HEK293 (cell line): Measurements from ENCODE around the gene SLC2A8.

Experiments
- CTCF ChIA-PET: fragments of 350-600 bp; formaldehyde crosslinking; extraction: SDS; loops from one replicate; lab custom pipeline; 2021; ENCODE audit warnings: antibody characterized with exemption; lab: Yijun Ruan, JAX
- POLR2A ChIA-PET: fragments of 300-600 bp; formaldehyde crosslinking; extraction: SDS; loops from one replicate; lab custom pipeline; 2020; ENCODE audit warnings: antibody characterized with exemption, inconsistent platforms; lab: Yijun Ruan, JAX
- H3K27ac ChIP-seq: fragments of 200-500 bp; sonication (Bioruptor generic); 2 replicates; pipeline ENCODE4 v1.5.1; 2014; ENCODE audit warnings: low read depth, low read length, control low read depth, inconsistent platforms; ENCODE audit errors: extremely low read depth
- H3K36me3 ChIP-seq, 2 experiments: fragments of 200-500 bp in 1 of 2; sonication (Bioruptor generic) in 1 of 2; 1 replicate in 1 of 2; 2 replicates in 1 of 2; pipeline ENCODE4 v1.5.1; 2014 to 2017; ENCODE audit warnings: inconsistent platforms in 2 of 2, low read length in 2 of 2; ENCODE audit not compliant: control insufficient read depth in 2 of 2, insufficient read depth in 1 of 2
- H3K4me1 ChIP-seq: fragments of 200-500 bp; sonication (Bioruptor generic); 2 replicates; pipeline ENCODE4 v1.5.1; 2014; ENCODE audit warnings: mild to moderate bottlenecking, low read length, inconsistent platforms; ENCODE audit not compliant: control insufficient read depth, insufficient read depth
- H3K4me3 ChIP-seq: 2 replicates; pipeline ENCODE4 v1.5.1; 2011; ENCODE audit warnings: low read depth, mild to moderate bottlenecking, control low read depth, low read length, moderate library complexity
- H3K9me3 ChIP-seq: fragments of 200-500 bp; sonication (Bioruptor generic); 2 replicates; pipeline ENCODE4 v1.5.1; 2014; ENCODE audit warnings: low read depth, low read length, inconsistent platforms; ENCODE audit not compliant: control insufficient read depth, insufficient read depth
- GLI4 ChIP-seq: fragments of 450-650 bp; formaldehyde crosslinking; IDR thresholded peaks from 2 replicates; pipeline ENCODE4 v1.5.1; 2016; ENCODE audit warnings: missing biosample characterization, missing genetic modification characterization
- HOXA7 ChIP-seq: sonication (generic); formaldehyde crosslinking; IDR thresholded peaks from 2 replicates; pipeline ENCODE4 v1.8.1; 2022; ENCODE audit warnings: missing genetic modification reagents, borderline replicate concordance
- KLF9 ChIP-seq: fragments of 450-650 bp; formaldehyde crosslinking; IDR thresholded peaks from 2 replicates; pipeline ENCODE4 v1.5.1; 2016; ENCODE audit warnings: missing biosample characterization, missing genetic modification characterization, low read depth
- WT1 ChIP-seq: fragments of 450-650 bp; formaldehyde crosslinking; IDR thresholded peaks from 2 replicates; pipeline ENCODE4 v1.5.1; 2016; ENCODE audit warnings: missing biosample characterization, missing genetic modification characterization
- ZEB2 ChIP-seq: fragments of 450-650 bp; formaldehyde crosslinking; IDR thresholded peaks from 2 replicates; pipeline ENCODE4 v1.5.1; 2016; ENCODE audit warnings: missing biosample characterization, missing genetic modification characterization
- ZFP37 ChIP-seq: fragments of 450-650 bp; formaldehyde crosslinking; IDR thresholded peaks from 2 replicates; pipeline ENCODE4 v1.5.1; 2016; ENCODE audit warnings: missing biosample characterization, missing genetic modification characterization
- ZFP41 ChIP-seq: fragments of 450-650 bp; formaldehyde crosslinking; IDR thresholded peaks from 2 replicates; pipeline ENCODE4 v1.5.1; 2016; ENCODE audit warnings: missing biosample characterization, missing genetic modification characterization, borderline replicate concordance
- ZNF140 ChIP-seq: fragments of 450-650 bp; formaldehyde crosslinking; IDR thresholded peaks from 2 replicates; pipeline ENCODE4 v1.5.1; 2016; ENCODE audit warnings: missing biosample characterization, missing genetic modification characterization
- ZNF223 ChIP-seq: fragments of 450-650 bp; formaldehyde crosslinking; IDR thresholded peaks from 2 replicates; pipeline ENCODE4 v1.5.1; 2016; ENCODE audit warnings: missing biosample characterization, missing genetic modification characterization
- ZNF292 ChIP-seq: fragments of 450-650 bp; formaldehyde crosslinking; IDR thresholded peaks from 2 replicates; pipeline ENCODE4 v1.5.1; 2016; ENCODE audit warnings: low read depth, missing biosample characterization, missing genetic modification characterization, borderline replicate concordance
- ZNF473 ChIP-seq: fragments of 450-650 bp; formaldehyde crosslinking; IDR thresholded peaks from 2 replicates; pipeline ENCODE4 v1.5.1; 2017; ENCODE audit warnings: missing biosample characterization, missing genetic modification characterization
- ZNF501 ChIP-seq: fragments of 450-650 bp; formaldehyde crosslinking; IDR thresholded peaks from 2 replicates; pipeline ENCODE4 v1.5.1; 2016; ENCODE audit warnings: missing biosample characterization, missing genetic modification characterization
- ZNF514 ChIP-seq: fragments of 450-650 bp; formaldehyde crosslinking; IDR thresholded peaks from 2 replicates; pipeline ENCODE4 v1.5.1; 2016; ENCODE audit warnings: missing biosample characterization, missing genetic modification characterization
- ZNF529 ChIP-seq: fragments of 450-650 bp; formaldehyde crosslinking; IDR thresholded peaks from 2 replicates; pipeline ENCODE4 v1.5.1; 2017; ENCODE audit warnings: missing genetic modification characterization, missing biosample characterization; ENCODE audit not compliant: insufficient replicate concordance
- ZNF544 ChIP-seq: fragments of 450-650 bp; formaldehyde crosslinking; IDR thresholded peaks from 2 replicates; pipeline ENCODE4 v1.5.0; 2017; ENCODE audit warnings: missing biosample characterization, missing genetic modification characterization
- ZNF560 ChIP-seq: fragments of 450-650 bp; formaldehyde crosslinking; IDR thresholded peaks from 2 replicates; pipeline ENCODE4 v1.5.1; 2017; ENCODE audit warnings: missing biosample characterization, missing genetic modification characterization, borderline replicate concordance
- ZNF571 ChIP-seq: fragments of 450-650 bp; formaldehyde crosslinking; IDR thresholded peaks from 2 replicates; pipeline ENCODE4 v1.5.0; 2017; ENCODE audit warnings: missing biosample characterization, missing genetic modification characterization
- ZNF585B ChIP-seq: fragments of 450-650 bp; formaldehyde crosslinking; IDR thresholded peaks from 2 replicates; pipeline ENCODE4 v1.5.1; 2016; ENCODE audit warnings: missing biosample characterization, missing genetic modification characterization
- ZNF610 ChIP-seq: fragments of 450-650 bp; formaldehyde crosslinking; IDR thresholded peaks from 2 replicates; pipeline ENCODE4 v1.5.1; 2016; ENCODE audit warnings: missing biosample characterization, missing genetic modification characterization, borderline replicate concordance
- ZNF623 ChIP-seq: fragments of 450-650 bp; formaldehyde crosslinking; IDR thresholded peaks from 2 replicates; pipeline ENCODE4 v1.5.1; 2016; ENCODE audit warnings: missing biosample characterization, missing genetic modification characterization
- ZNF776 ChIP-seq: fragments of 450-650 bp; formaldehyde crosslinking; IDR thresholded peaks from 2 replicates; pipeline ENCODE4 v1.5.0; 2017; ENCODE audit warnings: missing biosample characterization, missing genetic modification characterization, borderline replicate concordance
- ZNF791 ChIP-seq: fragments of 450-650 bp; formaldehyde crosslinking; IDR thresholded peaks from 2 replicates; pipeline ENCODE4 v1.5.1; 2016; ENCODE audit warnings: missing biosample characterization, missing genetic modification characterization
- TF ChIP-seq, protein P1 (sequence below): fragments of 450-650 bp; formaldehyde crosslinking; IDR thresholded peaks from 2 replicates; pipeline ENCODE4 v1.5.0; 2017; ENCODE audit warnings: missing biosample characterization, missing genetic modification characterization, borderline replicate concordance
- TF ChIP-seq, protein P2 (sequence below): fragments of 450-650 bp; formaldehyde crosslinking; IDR thresholded peaks from 2 replicates; pipeline ENCODE4 v1.5.1; 2016; ENCODE audit warnings: missing biosample characterization, missing genetic modification characterization
- TF ChIP-seq, protein P3 (sequence below): fragments of 450-650 bp; IDR thresholded peaks from 2 replicates; pipeline ENCODE4 v1.5.1; 2018; ENCODE audit warnings: missing biosample characterization, mild to moderate bottlenecking, missing genetic modification characterization
- TF ChIP-seq, protein P4 (sequence below): fragments of 450-650 bp; formaldehyde crosslinking; conservative IDR thresholded peaks from 2 replicates; pipeline ENCODE4 v1.5.1; 2016; ENCODE audit warnings: low read depth, missing biosample characterization, missing genetic modification characterization
- TF ChIP-seq, protein P5 (sequence below): fragments of 450-650 bp; formaldehyde crosslinking; IDR thresholded peaks from 2 replicates; pipeline ENCODE4 v1.5.1; 2017; ENCODE audit warnings: missing biosample characterization, missing genetic modification characterization

Gene SLC2A8

DNA sequence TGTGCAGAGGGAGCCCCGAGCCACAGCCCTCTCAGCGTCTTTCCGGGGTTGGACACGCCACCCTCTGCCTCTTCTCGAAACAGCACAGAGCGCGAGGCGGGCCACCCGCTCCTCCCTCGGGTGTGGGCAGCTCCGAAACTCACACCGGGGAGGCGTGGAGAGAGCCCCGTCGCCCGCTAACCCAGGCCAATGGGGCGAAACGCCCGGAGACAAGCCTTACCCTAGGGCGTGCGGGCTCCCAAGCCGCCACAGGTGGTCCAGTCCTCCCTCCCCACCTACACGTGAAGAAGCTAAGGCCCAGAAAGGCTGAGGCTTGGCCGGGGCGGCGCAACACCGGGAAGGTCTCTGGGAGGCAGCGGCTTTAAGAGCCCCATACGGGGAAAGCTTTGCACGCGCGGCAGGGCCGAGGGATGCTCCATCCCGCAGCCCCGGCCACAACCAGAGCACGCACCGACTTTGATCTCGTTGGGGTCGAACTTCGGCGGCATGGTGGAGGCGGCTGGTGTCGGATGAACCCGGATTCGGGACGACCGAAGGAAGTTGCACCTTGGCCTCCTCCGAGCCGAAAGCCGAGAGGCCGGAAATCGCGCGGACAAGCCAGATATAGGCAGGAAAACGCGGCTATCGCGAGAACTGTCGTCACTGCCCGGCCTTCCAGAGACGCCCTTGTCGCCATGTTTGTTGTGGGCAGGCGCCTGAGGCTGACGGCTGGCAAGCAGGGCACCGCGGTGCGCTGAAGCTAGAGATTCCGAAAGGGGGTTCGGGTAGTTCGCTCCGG lies 54.0 kb downstream of the SLC2A8 start, which contains the start of the genes LRSAM1 and RPL12:
Gene LRSAM1, plus strand, starts transcription at position 681 of the 778 bp plus-strand sequence. CDS start 3,018 bp downstream, outside the sequence.
Gene RPL12, minus strand, starts transcription at position 577 of the 778 bp plus-strand sequence. Its CDS starts 89 bp downstream, at position 488.
- CTCF ChIA-PET: interaction anchor here (1.1 kb wide), 1 partner anchor 284 kb away, joined by 3 read pairs; the partner anchor contains the start of gene TOR2A
- Histone ChIP-seq H3K4me1 (no peaks in the 10 kb centered on the region), H3K27ac (peak within 1 kb of the TSS; percentile 98), H3K4me3 (peak within 1 kb of the TSS; percentile 90), H3K9me3 (no peaks in the 10 kb centered on the region), H3K36me3 (peaks cover 5 to 72% of the 10 kb centered on the region in 2 experiments; a peak in 2 of 3 replicates)
- POLR2A ChIA-PET: interaction anchor here (0.6 to 4.0 kb wide), 33 partner anchors 9 to 536 kb away, joined by 3 to 46 read pairs (median 4); partner anchors contain the start of genes RALGPS1, SLC2A8, ST6GALNAC6 and TOR2A
- TF ChIP-seq ZNF623 (tag by site-specific recombination) (no peak), ZNF791 (no peak), ZNF610 (tag by site-specific recombination) (no peak), ZNF776 (tag by site-specific recombination) (no peak), ZEB2 (tag by site-specific recombination) (peak; percentile 59; the same call in 1 of the 2 replicates), HOXA7 (CRISPR knock-in tag) (no peak), ZNF571 (tag by site-specific recombination) (no peak), ZNF529 (no peak), ZNF140 (tag by site-specific recombination) (no peak), ZFP41 (0 out of 2 replicates have a peak, but pooled peaks have one; percentile 52), ZNF501 (peak; percentile 89), ZFP37 (tag by site-specific recombination) (peak; percentile 89), ZNF544 (no peak), ZNF473 (no peak), ZNF292 (tag by site-specific recombination) (no peak), ZNF514 (tag by site-specific recombination) (no peak), ZNF585B (tag by site-specific recombination) (no peak), WT1 (peak; percentile 48), KLF9 (no peak; the same call in 1 of the 2 replicates), ZNF560 (tag by site-specific recombination) (no peak), GLI4 (tag by site-specific recombination) (peak; percentile 89; the same call in 1 of the 2 replicates), ZNF223 (tag by site-specific recombination) (no peak)
- TF ChIP-seq, protein P1, sequence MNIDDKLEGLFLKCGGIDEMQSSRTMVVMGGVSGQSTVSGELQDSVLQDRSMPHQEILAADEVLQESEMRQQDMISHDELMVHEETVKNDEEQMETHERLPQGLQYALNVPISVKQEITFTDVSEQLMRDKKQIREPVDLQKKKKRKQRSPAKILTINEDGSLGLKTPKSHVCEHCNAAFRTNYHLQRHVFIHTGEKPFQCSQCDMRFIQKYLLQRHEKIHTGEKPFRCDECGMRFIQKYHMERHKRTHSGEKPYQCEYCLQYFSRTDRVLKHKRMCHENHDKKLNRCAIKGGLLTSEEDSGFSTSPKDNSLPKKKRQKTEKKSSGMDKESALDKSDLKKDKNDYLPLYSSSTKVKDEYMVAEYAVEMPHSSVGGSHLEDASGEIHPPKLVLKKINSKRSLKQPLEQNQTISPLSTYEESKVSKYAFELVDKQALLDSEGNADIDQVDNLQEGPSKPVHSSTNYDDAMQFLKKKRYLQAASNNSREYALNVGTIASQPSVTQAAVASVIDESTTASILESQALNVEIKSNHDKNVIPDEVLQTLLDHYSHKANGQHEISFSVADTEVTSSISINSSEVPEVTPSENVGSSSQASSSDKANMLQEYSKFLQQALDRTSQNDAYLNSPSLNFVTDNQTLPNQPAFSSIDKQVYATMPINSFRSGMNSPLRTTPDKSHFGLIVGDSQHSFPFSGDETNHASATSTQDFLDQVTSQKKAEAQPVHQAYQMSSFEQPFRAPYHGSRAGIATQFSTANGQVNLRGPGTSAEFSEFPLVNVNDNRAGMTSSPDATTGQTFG (tag by site-specific recombination): no peak; the same call in 1 of the 2 replicates
- TF ChIP-seq, protein P2, sequence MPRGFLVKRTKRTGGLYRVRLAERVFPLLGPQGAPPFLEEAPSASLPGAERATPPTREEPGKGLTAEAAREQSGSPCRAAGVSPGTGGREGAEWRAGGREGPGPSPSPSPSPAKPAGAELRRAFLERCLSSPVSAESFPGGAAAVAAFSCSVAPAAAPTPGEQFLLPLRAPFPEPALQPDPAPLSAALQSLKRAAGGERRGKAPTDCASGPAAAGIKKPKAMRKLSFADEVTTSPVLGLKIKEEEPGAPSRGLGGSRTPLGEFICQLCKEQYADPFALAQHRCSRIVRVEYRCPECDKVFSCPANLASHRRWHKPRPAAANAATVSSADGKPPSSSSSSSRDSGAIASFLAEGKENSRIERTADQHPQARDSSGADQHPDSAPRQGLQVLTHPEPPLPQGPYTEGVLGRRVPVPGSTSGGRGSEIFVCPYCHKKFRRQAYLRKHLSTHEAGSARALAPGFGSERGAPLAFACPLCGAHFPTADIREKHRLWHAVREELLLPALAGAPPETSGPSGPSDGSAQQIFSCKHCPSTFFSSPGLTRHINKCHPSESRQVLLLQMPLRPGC (tag by site-specific recombination): peak; percentile 64
- TF ChIP-seq, protein P3, sequence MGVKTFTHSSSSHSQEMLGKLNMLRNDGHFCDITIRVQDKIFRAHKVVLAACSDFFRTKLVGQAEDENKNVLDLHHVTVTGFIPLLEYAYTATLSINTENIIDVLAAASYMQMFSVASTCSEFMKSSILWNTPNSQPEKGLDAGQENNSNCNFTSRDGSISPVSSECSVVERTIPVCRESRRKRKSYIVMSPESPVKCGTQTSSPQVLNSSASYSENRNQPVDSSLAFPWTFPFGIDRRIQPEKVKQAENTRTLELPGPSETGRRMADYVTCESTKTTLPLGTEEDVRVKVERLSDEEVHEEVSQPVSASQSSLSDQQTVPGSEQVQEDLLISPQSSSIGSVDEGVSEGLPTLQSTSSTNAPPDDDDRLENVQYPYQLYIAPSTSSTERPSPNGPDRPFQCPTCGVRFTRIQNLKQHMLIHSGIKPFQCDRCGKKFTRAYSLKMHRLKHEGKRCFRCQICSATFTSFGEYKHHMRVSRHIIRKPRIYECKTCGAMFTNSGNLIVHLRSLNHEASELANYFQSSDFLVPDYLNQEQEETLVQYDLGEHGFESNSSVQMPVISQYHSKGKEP (tag by site-specific recombination): no peak
- TF ChIP-seq, protein P4, sequence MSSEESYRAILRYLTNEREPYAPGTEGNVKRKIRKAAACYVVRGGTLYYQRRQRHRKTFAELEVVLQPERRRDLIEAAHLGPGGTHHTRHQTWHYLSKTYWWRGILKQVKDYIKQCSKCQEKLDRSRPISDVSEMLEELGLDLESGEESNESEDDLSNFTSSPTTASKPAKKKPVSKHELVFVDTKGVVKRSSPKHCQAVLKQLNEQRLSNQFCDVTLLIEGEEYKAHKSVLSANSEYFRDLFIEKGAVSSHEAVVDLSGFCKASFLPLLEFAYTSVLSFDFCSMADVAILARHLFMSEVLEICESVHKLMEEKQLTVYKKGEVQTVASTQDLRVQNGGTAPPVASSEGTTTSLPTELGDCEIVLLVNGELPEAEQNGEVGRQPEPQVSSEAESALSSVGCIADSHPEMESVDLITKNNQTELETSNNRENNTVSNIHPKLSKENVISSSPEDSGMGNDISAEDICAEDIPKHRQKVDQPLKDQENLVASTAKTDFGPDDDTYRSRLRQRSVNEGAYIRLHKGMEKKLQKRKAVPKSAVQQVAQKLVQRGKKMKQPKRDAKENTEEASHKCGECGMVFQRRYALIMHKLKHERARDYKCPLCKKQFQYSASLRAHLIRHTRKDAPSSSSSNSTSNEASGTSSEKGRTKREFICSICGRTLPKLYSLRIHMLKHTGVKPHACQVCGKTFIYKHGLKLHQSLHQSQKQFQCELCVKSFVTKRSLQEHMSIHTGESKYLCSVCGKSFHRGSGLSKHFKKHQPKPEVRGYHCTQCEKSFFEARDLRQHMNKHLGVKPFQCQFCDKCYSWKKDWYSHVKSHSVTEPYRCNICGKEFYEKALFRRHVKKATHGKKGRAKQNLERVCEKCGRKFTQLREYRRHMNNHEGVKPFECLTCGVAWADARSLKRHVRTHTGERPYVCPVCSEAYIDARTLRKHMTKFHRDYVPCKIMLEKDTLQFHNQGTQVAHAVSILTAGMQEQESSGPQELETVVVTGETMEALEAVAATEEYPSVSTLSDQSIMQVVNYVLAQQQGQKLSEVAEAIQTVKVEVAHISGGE (tag by site-specific recombination): peak; percentile 72
- TF ChIP-seq, protein P5, sequence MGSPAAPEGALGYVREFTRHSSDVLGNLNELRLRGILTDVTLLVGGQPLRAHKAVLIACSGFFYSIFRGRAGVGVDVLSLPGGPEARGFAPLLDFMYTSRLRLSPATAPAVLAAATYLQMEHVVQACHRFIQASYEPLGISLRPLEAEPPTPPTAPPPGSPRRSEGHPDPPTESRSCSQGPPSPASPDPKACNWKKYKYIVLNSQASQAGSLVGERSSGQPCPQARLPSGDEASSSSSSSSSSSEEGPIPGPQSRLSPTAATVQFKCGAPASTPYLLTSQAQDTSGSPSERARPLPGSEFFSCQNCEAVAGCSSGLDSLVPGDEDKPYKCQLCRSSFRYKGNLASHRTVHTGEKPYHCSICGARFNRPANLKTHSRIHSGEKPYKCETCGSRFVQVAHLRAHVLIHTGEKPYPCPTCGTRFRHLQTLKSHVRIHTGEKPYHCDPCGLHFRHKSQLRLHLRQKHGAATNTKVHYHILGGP: no peak
